Activated CD4-positive, alpha-beta T cell treated with anti-CD3 and anti-CD28 coated beads, Interleukin-10, Interleukin-2, amounts not matched to agents 100 ng/mL and 50 ng/mL, durations not matched to agents 16 hours and 8 hours (primary cell): ENCODE data around the gene AMIGO3.
"Not testable (repeated sequence)": the region's sequence is repeated elsewhere in the genome, so short reads cannot be mapped to it uniquely, and the experiment has no call there.

Source experiments
- DNase-seq: peaks from one replicate; pipeline ENCODE4 v3.0.0-alpha.2; 2020

Gene AMIGO3

GRCh38 chr3:49707113-49707480 lies 12.4 kb downstream of the AMIGO3 start:
- DNase-seq, result no peak

- DNase-seq, result no peak
These were observed 12.9 kb downstream of the AMIGO3 start for GRCh38 chr3:49706456-49707112.

- no peak for DNase-seq
These were observed 14.0 kb downstream of the AMIGO3 start for GRCh38 chr3:49705390-49705960.

- DNase-seq, result no peak
These were observed 14.9 kb downstream of the AMIGO3 start for GRCh38 chr3:49704629-49705028.

- DNase-seq, result no peak
These were observed 15.5 kb downstream of the AMIGO3 start for GRCh38 chr3:49703956-49704355.

GRCh38 chr3:49703443-49703927 lies 16.0 kb downstream of the AMIGO3 start:
- DNase-seq, result peak; percentile 74

GRCh38 chr3:49702672-49703071 lies 16.8 kb downstream of the AMIGO3 start:
- DNase-seq, result no peak

GRCh38 chr3:49701388-49702077 lies 18.0 kb downstream of the AMIGO3 start:
- DNase-seq, result no peak

GRCh38 chr3:49700453-49701128 lies 18.9 kb downstream of the AMIGO3 start:
- DNase-seq, result no peak

GRCh38 chr3:49700014-49700413 lies 19.5 kb downstream of the AMIGO3 start:
- DNase-seq, result no peak

GRCh38 chr3:49699281-49699979 lies 20.1 kb downstream of the AMIGO3 start:
- no peak for DNase-seq

GRCh38 chr3:49695350-49696015 lies 24.0 kb downstream of the AMIGO3 start:
- not testable (repeated sequence) for DNase-seq

GRCh38 chr3:49694409-49695070 lies 24.9 kb downstream of the AMIGO3 start:
- DNase-seq, result not testable (repeated sequence)

- DNase-seq, result not testable (repeated sequence)
These were observed 28.0 kb downstream of the AMIGO3 start for GRCh38 chr3:49691481-49691880.

- DNase-seq, result not testable (repeated sequence)
These were observed 28.6 kb downstream of the AMIGO3 start for GRCh38 chr3:49690856-49691255.

- DNase-seq, result not testable (repeated sequence)
These were observed 29.4 kb downstream of the AMIGO3 start for GRCh38 chr3:49689908-49690624.

GRCh38 chr3:49689046-49689907 lies 30.2 kb downstream of the AMIGO3 start, which contains the start of the genes MST1 and RNF123:
MST1 (minus strand) TSS chr3:49689474; CDS start chr3:49688691, 783 bp downstream.
RNF123 (plus strand) TSS chr3:49689557; CDS start chr3:49691166, 1,609 bp downstream.
- peak; percentile 94 for DNase-seq

- not testable (repeated sequence) for DNase-seq
These were observed 31.0 kb downstream of the AMIGO3 start for GRCh38 chr3:49688338-49689045.

GRCh38 chr3:49687424-49687795 lies 32.1 kb downstream of the AMIGO3 start:
- not testable (repeated sequence) for DNase-seq
